ELR (cell line): Measurements from ENCODE around the gene TRH.
"Not testable (repeated sequence)": the region's sequence is repeated elsewhere in the genome, so short reads cannot be mapped to it uniquely, and the experiment has no call there.

ENCODE experiments used
- DNase-seq: peaks from one replicate; pipeline ENCODE4 v3.0.0-alpha.2; 2015; ENCODE audit warnings: low read depth

TRH gene

GRCh38 chr3:129965937-129966336 is 8.6 kb upstream of the TRH start:
- no peak for DNase-seq

- DNase-seq, result no peak
These were observed 7.6 kb upstream of the TRH start for GRCh38 chr3:129966876-129967275.

- DNase-seq, result no peak
These were observed 6.8 kb upstream of the TRH start for GRCh38 chr3:129967761-129968160.

- no peak for DNase-seq
These were observed 3.0 kb upstream of the TRH start for GRCh38 chr3:129971351-129972052.

- DNase-seq, result no peak
These were observed 2.2 kb upstream of the TRH start for GRCh38 chr3:129972301-129972700.

- no peak for DNase-seq
These were observed 512 bp upstream of the TRH start for GRCh38 chr3:129973853-129974563.

- no peak for DNase-seq
These were observed 549 bp downstream of the TRH start for GRCh38 chr3:129974833-129975704.

GRCh38 chr3:129975705-129976048 is 1.2 kb downstream of the TRH start:
- DNase-seq, result no peak

GRCh38 chr3:129976286-129976685 is 1.8 kb downstream of the TRH start:
- no peak for DNase-seq

- DNase-seq, result no peak
These were observed 3.6 kb downstream of the TRH start for GRCh38 chr3:129978123-129978522.

GRCh38 chr3:129979905-129980304 is 5.4 kb downstream of the TRH start:
- no peak for DNase-seq

GRCh38 chr3:129983561-129983960 is 9.0 kb downstream of the TRH start:
- DNase-seq, result no peak

GRCh38 chr3:129984125-129984524 is 9.6 kb downstream of the TRH start:
- DNase-seq, result peak; percentile 17

- DNase-seq, result no peak
These were observed 10.6 kb downstream of the TRH start for GRCh38 chr3:129985113-129985512.

- no peak for DNase-seq
These were observed 13.9 kb downstream of the TRH start for GRCh38 chr3:129988429-129988828.

GRCh38 chr3:129989414-129989813 is 14.9 kb downstream of the TRH start:
- no peak for DNase-seq

GRCh38 chr3:129992781-129993180 is 18.3 kb downstream of the TRH start:
- peak; percentile 35 for DNase-seq

GRCh38 chr3:129994883-129995559 is 20.5 kb downstream of the TRH start:
- no peak for DNase-seq

- DNase-seq, result no peak
These were observed 21.6 kb downstream of the TRH start for GRCh38 chr3:129996073-129996472.

GRCh38 chr3:129999176-129999575 is 24.7 kb downstream of the TRH start:
- DNase-seq, result not testable (repeated sequence)

GRCh38 chr3:130002666-130003598 is 28.4 kb downstream of the TRH start:
- DNase-seq, result peak; percentile 32
